T-helper 17 cell (primary cell): ENCODE measurements around the gene CAP1. TPM values are rescaled to one million over a fixed set of nuclear protein-coding genes. Genes with fewer than 3 reads are reported as not detected.

Experiments
- ATAC-seq: fragments of 150-1000 bp; cut with Tn5 transposase; 2 replicates; pipeline ENCODE4 v1.10.0; 2021; ENCODE audit warnings: mild to moderate bottlenecking, moderate library complexity
- DNase-seq, 3 donors: peaks; one replicate each; pipeline versions ENCODE4 v3.0.0 to v3.0.0-alpha.2; 2020 to 2021
- H3K9me3 ChIP-seq: one replicate; pipeline ENCODE4 v1.7.0; 2013; ENCODE audit warnings: low read length, mild to moderate bottlenecking; ENCODE audit not compliant: control insufficient read depth, poor library complexity, severe bottlenecking
- H3K27ac Mint-ChIP-seq: one replicate; pipeline ENCODE4 v1.8.0; 2022; ENCODE audit warnings: mild to moderate bottlenecking, moderate library complexity, mixed read lengths
- H3K27me3 Mint-ChIP-seq: one replicate; pipeline ENCODE4 v1.8.0; 2022; ENCODE audit warnings: mixed read lengths
- H3K36me3 Mint-ChIP-seq: one replicate; pipeline ENCODE4 v1.8.0; 2022; ENCODE audit warnings: low read depth, mixed read lengths
- H3K4me1 Mint-ChIP-seq: one replicate; pipeline ENCODE4 v1.8.0; 2022; ENCODE audit warnings: mild to moderate bottlenecking, mixed read lengths
- H3K4me3 Mint-ChIP-seq: one replicate; pipeline ENCODE4 v1.8.0; 2022; ENCODE audit warnings: mild to moderate bottlenecking, moderate library complexity, mixed read lengths
- total RNA-seq, 4 donors: library from RNA in 2 of 4; stranded (reverse) in 2 of 4; gene quantifications; one replicate each; pipeline ENCODE4 v1.2.3 and lab custom pipeline; 2022 to 2026

Gene CAP1
- total RNA-seq, 2 donors from 2014 or later = 244 to 273 TPM

- Mint-ChIP-seq H3K4me3 (no peak overlapping the region), H3K4me1 (peaks cover 7% of the 10 kb centered on the region), H3K36me3 (peaks cover 2% of the 10 kb centered on the region), H3K27me3 (no peaks in the 10 kb centered on the region), H3K27ac (no peak overlapping the region)
- DNase-seq (no peak), ATAC-seq (no peak)
- peaks cover 3% of the 10 kb centered on the region for H3K9me3 ChIP-seq
Observed at GRCh38 chr1:40102038-40102437, 61.5 kb downstream of the CAP1 start.

GRCh38 chr1:40102896-40103295 is 62.4 kb downstream of the CAP1 start:
- peaks cover 3% of the 10 kb centered on the region for H3K9me3 ChIP-seq
- Mint-ChIP-seq H3K4me3 (no peak overlapping the region), H3K27ac (no peak overlapping the region), H3K27me3 (peaks cover 4% of the 10 kb centered on the region), H3K36me3 (peaks cover 3% of the 10 kb centered on the region), H3K4me1 (peaks cover under 1% of the 10 kb centered on the region)
- ATAC-seq (no peak), DNase-seq (no peak)

- Mint-ChIP-seq H3K4me1 (no peaks in the 10 kb centered on the region), H3K36me3 (peaks cover 3% of the 10 kb centered on the region), H3K4me3 (no peak overlapping the region), H3K27ac (no peak overlapping the region), H3K27me3 (peaks cover 11% of the 10 kb centered on the region)
- H3K9me3 ChIP-seq = peaks cover 3% of the 10 kb centered on the region
- DNase-seq = no peak
- ATAC-seq = no peak
Observed at GRCh38 chr1:40105028-40105427, 64.5 kb downstream of the CAP1 start.

- no peak for ATAC-seq
- peaks cover 2% of the 10 kb centered on the region for H3K36me3 Mint-ChIP-seq
- H3K4me1 Mint-ChIP-seq = no peaks in the 10 kb centered on the region
Observed at GRCh38 chr1:40107290-40107959, 66.9 kb downstream of the CAP1 start.

GRCh38 chr1:40110389-40110788 is 69.9 kb downstream of the CAP1 start:
- Mint-ChIP-seq H3K4me3 (no peak overlapping the region), H3K36me3 (peaks cover 2% of the 10 kb centered on the region), H3K27me3 (peaks cover 23% of the 10 kb centered on the region), H3K4me1 (no peaks in the 10 kb centered on the region), H3K27ac (no peak overlapping the region)
- no peak for ATAC-seq
- no peak for DNase-seq
- H3K9me3 ChIP-seq = peaks cover 6% of the 10 kb centered on the region

More at GRCh38 chr1:40107290-40107959, 66.9 kb downstream of the CAP1 start:
- Mint-ChIP-seq H3K4me3 (no peak overlapping the region), H3K27ac (no peak overlapping the region), H3K27me3 (peaks cover 17% of the 10 kb centered on the region)
- no peak for DNase-seq
- H3K9me3 ChIP-seq = peaks cover 5% of the 10 kb centered on the region

- peaks cover 6% of the 10 kb centered on the region for H3K9me3 ChIP-seq
- Mint-ChIP-seq H3K36me3 (peaks cover 2% of the 10 kb centered on the region), H3K27ac (no peak overlapping the region), H3K4me3 (no peak overlapping the region), H3K27me3 (peaks cover 15% of the 10 kb centered on the region), H3K4me1 (no peaks in the 10 kb centered on the region)
- no peak for ATAC-seq
- DNase-seq = no peak
Observed at GRCh38 chr1:40114400-40114799, 73.9 kb downstream of the CAP1 start.

GRCh38 chr1:40120128-40120527 is 79.6 kb downstream of the CAP1 start:
- ATAC-seq (no peak), DNase-seq (no peak)
- Mint-ChIP-seq H3K4me1 (no peaks in the 10 kb centered on the region), H3K36me3 (peaks cover 2% of the 10 kb centered on the region), H3K4me3 (no peak overlapping the region), H3K27ac (no peak overlapping the region), H3K27me3 (peaks cover 6% of the 10 kb centered on the region)
- H3K9me3 ChIP-seq = no peaks in the 10 kb centered on the region

Other genes with a start within 250 kb of the CAP1 start
- gene TRIT1, start 157.2 kb upstream of the CAP1 start, total RNA-seq = 1 to 10 TPM; 9.5 to 9.8 TPM
- gene MYCL, start 138.8 kb upstream of the CAP1 start, total RNA-seq = 1 to 10 TPM in 1 of 2 donors, under 1 TPM in 1; 0.68 to 1.2 TPM
- 1 to 10 TPM; 4.6 to 5.5 TPM for gene MFSD2A, start 85.6 kb upstream of the CAP1 start, total RNA-seq
- gene PPT1, start 56.5 kb downstream of the CAP1 start, total RNA-seq = 10 to 100 TPM; 39.7 to 41.3 TPM
- gene RLF, start 120.7 kb downstream of the CAP1 start, total RNA-seq = 10 to 100 TPM; 24.7 to 30.7 TPM
- gene TMCO2, start 207.2 kb downstream of the CAP1 start, total RNA-seq = not detected
- 10 to 100 TPM in 1 of 2 donors, 1 to 10 TPM in 1; 9.0 to 14.3 TPM for gene ZMPSTE24, start 217.5 kb downstream of the CAP1 start, total RNA-seq